Ureter (tissue), 1 donor: Measurements from ENCODE around the gene POU2F3. TPM values are rescaled to one million over a fixed set of nuclear protein-coding genes. Genes with fewer than 3 reads are reported as not detected.
A peak's percentile ranks its signal among the peaks of the same experiment; 100 is the strongest.

ENCODE experiments used
- DNase-seq: peaks from one replicate; pipeline ENCODE4 v3.0.0-alpha.2; 2020; ENCODE audit warnings: low spot score
- total RNA-seq: library from RNA; stranded (reverse); gene quantifications from one replicate; pipeline ENCODE4 v1.2.4, GENCODE V29; 2023
- donor health status: DM: yes; HTN: yes; CAD: no.

Gene POU2F3
- total RNA-seq, 1 donor from 2014 or later = 7.6 TPM

GRCh38 chr11:120316880-120317688 is 77.1 kb downstream of the POU2F3 start:
- peak; percentile 89 for DNase-seq

GRCh38 chr11:120317689-120318480 is 77.9 kb downstream of the POU2F3 start:
- DNase-seq = no peak

GRCh38 chr11:120318906-120319305 is 79.0 kb downstream of the POU2F3 start:
- no peak for DNase-seq

- DNase-seq = no peak
Observed at GRCh38 chr11:120324932-120325810, 85.2 kb downstream of the POU2F3 start, which contains the start of gene TLCD5. Gene TLCD5, plus strand, starts transcription at chr11:120325299. Its CDS starts 2,143 bp downstream, at chr11:120327442.

- DNase-seq = no peak
Observed at GRCh38 chr11:120326228-120326627, 86.3 kb downstream of the POU2F3 start.

GRCh38 chr11:120326845-120327281 is 86.9 kb downstream of the POU2F3 start:
- DNase-seq = no peak

- no peak for DNase-seq
Observed at GRCh38 chr11:120327311-120327710, 87.4 kb downstream of the POU2F3 start.

GRCh38 chr11:120329556-120329955 is 89.6 kb downstream of the POU2F3 start:
- no peak for DNase-seq

GRCh38 chr11:120330045-120330444 is 90.1 kb downstream of the POU2F3 start:
- DNase-seq = no peak

GRCh38 chr11:120331301-120331996 is 91.5 kb downstream of the POU2F3 start:
- DNase-seq = no peak

GRCh38 chr11:120332822-120333716 is 93.1 kb downstream of the POU2F3 start:
- no peak for DNase-seq

- DNase-seq = no peak
Observed at GRCh38 chr11:120333801-120334200, 93.9 kb downstream of the POU2F3 start.

GRCh38 chr11:120334332-120334731 is 94.4 kb downstream of the POU2F3 start:
- DNase-seq = no peak

- peak; percentile 84 for DNase-seq
Observed at GRCh38 chr11:120334894-120335462, 95.0 kb downstream of the POU2F3 start.

GRCh38 chr11:120335556-120335907 is 95.6 kb downstream of the POU2F3 start:
- no peak for DNase-seq

- peak; percentile 96 for DNase-seq
Observed at GRCh38 chr11:120335908-120336640, 96.1 kb downstream of the POU2F3 start, which contains the start of gene ARHGEF12. Gene ARHGEF12, plus strand, starts transcription at chr11:120336413. Its CDS starts 831 bp downstream, at chr11:120337244.

GRCh38 chr11:120336641-120337354 is 96.9 kb downstream of the POU2F3 start:
- DNase-seq = peak; percentile 60
